Measurements from ENCODE around the gene VIPR2.
"Not testable (repeated sequence)": the region's sequence is repeated elsewhere in the genome, so short reads cannot be mapped to it uniquely, and the experiment has no call there.

Gene VIPR2

DNA sequence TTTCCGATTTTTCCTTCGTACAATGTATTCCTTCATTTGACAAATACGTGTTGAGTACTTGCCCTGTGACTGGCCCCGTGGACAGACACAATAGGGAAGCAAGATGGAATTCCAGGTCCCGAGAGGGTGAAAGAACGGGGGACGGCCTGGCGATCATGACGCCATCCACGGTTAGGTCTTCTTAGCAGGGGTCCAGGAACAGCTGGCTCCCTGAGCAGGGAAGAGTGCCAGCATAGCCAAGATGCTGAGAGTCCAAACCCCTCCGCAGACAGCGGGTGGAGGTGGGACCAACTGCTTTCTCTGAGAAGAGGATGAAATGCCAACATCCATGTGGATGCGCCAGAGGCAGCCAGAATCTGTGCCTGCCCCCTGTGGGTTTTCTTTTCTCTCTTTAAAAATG is 144.6 kb downstream of the VIPR2 start:
- DNase-seq, result no peak

DNA sequence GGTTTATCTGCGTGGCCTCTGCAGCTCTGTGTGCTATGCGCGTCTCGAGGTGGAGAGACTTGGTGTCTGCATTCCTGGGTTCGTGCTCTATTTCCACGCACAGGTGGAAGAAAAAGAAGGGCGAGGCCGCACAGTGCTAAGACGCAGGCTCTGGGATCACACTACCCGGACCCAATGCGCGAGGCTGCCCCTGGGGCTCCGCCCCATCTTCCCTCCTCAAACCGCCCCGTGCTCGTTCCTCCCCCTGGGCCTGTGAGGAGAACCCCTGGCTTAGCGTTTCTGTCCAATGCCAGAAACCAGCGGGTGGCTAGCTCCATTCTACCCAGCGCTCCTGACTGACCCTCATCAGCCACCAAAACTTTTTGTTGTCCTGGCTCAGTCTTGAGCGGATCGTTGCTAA is 145.2 kb downstream of the VIPR2 start:
- DNase-seq, result no peak

DNA sequence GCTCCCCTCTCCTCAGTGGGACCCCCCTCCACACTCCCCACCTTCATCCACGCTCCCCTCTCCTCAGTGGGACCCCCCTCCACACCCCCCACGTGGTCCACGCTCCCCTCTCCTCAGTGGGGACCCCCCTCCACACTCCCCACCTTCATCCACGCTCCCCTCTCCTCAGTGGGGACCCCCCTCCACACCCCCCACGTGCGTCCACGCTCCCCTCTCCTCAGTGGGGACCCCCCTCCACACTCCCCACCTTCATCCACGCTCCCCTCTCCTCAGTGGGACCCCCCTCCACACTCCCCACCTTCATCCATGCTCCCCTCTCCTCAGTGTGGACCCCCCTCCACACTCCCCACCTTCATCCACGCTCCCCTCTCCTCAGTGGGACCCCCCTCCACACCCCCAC is 146.4 kb downstream of the VIPR2 start:
- DNase-seq, result not testable (repeated sequence)

DNA sequence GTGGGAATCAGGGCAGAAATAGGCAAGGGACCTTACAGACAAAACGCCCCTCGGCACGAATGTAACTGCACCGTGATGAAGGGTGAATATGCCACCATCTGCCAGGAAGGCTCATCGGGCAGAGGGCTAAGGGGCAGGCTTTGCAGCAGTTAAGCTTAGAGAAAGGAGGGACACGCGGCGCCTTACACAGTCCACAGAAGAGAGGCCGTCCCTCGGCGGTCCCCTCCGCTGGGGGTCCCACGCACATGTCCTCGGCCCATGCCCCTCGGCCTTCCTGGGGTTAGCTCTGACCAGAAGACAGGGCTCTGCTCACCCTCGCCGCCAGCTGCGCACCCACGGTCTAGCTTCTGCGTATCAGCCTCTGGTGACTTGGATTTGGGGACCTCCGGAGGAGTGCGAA is 147.2 kb downstream of the VIPR2 start:
- DNase-seq, result no peak

DNA sequence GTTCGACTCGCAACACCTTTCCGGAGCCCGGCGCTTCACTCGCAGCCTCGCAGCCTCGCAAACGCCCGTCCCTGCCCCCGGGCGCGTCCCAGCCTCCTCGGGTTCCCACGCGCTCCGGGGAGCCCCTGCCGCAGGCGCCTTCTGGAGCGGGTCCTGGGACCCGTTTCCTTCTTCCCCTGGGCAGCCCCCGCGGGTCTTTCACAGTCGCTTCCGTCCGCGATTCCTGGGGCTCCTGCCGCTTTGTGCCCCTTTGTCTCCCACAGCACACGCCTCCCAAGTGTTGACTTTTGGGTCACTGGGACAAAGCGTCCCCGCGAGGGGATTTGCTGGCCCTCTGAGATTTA is 147.6 kb downstream of the VIPR2 start:
- no peak for DNase-seq

DNA sequence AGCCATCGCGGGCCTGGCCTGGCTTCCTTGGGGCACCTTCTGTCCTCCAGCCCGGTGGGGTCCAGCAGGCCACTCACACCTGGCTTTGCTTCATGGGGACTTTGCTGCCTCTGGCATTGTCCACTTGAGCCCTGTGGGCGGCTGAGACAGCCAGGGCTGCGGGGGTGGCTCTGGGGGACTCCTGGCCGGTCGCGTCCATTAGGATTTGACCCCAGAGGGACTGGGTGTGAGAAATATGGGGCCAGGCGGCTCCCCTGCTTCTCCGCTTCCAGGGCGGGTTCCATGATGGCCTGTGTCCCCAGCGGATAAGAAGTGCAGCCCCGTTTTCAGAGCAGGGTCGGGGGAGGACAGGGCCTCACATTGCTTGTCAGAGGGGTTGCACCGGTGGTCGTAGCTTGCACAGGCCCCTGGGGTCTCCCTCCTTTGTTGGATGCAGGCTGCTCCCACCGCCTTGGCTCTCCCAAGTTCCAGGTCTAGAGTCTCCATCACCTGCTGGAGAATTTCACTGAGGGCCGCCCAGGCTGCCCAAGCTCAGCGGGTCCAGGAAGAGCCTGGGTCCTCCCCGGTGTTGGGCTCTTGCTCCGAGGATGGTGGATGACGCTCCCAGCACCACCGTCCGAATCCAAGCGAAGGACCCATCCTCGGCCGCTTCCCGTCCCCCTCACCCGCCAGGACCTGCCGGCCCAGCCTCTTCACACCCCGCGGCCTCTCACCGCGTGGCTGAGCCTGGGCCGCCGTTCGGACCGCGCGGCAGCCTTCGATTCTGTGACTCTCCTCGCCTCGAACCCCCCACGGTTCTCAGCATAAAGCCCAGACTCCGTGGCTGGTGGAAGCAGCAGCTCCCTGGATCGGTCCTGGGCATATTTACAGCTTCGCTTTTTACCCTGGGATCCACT is 148.2 kb downstream of the VIPR2 start:
- DNase-seq, result no peak

DNA sequence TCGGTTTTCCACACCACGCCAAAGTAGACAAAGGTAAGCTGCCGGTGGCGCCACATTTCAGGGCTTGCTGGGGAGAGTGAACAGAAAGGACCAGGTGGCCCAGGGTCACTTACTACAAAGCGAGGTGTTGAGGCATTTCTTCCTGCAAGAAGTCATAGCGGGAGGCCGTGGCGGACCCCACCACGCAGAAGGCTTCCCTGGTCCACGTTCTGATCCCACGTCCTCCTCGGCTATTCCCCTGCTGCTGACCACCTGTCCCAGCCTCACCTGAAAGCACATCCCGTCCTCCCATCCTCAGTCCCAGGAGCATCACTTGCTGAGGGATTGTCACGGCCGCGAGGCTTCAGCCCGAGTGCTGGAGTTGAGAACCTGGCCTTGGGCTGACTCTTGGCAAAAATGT is 149.2 kb downstream of the VIPR2 start:
- no peak for DNase-seq

DNA sequence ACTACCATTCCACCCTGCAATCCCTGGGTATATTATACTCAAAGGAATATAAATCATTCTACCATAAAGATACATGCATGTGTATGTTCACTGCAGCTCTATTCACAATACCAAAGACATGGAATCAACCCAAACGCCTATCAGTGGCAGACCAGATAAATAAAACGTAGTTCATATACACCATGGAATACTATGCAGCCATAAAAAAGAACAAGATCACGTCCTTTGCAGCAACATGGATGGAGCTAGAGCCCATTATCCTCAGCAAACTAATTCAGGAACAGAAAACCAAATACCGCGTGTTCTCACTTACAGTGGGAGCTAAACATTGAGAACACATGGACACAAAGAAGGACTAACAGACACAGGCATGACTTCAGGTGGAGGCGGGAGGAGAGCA is 150.0 kb downstream of the VIPR2 start:
- DNase-seq, result no peak

DNA sequence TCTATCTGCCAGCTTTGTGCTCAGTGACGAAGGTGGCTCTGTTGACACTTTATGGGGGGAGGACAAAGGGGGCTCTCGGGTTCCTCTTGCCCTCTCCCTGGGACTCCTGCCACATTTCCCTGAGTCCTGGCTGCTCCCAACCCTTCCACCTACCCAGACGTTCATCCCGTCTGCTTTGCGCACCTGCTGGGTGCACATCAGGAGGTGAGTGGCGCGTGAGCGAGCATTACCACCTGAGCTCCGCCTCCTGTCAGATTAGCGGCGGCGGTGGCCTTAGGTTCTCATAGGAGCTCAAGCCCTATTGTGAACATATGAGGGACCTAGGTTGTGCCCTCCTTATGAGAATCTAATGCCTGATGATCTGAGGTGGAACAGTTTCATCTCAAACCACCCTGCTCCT is 151.1 kb downstream of the VIPR2 start:
- DNase-seq, result no peak

DNA sequence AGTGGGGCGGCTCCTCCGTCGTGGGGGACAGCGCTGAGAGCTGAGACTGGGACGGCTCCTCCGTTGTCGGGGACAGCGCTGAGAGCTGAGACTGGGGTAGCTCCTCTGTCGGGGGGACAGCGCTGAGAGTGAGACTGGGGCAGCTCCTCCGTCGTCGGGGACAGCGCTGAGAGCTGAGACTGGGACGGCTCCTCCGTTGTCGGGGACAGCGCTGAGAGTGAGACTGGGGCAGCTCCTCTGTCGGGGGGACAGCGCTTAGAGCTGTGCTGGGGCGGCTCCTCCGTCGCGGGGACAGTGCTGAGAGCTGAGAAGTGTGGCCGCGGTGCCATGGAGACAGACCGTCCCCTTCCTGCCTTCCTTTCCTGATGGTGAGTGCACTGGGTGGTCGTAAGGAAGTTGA is 151.9 kb downstream of the VIPR2 start:
- DNase-seq, result no peak

DNA sequence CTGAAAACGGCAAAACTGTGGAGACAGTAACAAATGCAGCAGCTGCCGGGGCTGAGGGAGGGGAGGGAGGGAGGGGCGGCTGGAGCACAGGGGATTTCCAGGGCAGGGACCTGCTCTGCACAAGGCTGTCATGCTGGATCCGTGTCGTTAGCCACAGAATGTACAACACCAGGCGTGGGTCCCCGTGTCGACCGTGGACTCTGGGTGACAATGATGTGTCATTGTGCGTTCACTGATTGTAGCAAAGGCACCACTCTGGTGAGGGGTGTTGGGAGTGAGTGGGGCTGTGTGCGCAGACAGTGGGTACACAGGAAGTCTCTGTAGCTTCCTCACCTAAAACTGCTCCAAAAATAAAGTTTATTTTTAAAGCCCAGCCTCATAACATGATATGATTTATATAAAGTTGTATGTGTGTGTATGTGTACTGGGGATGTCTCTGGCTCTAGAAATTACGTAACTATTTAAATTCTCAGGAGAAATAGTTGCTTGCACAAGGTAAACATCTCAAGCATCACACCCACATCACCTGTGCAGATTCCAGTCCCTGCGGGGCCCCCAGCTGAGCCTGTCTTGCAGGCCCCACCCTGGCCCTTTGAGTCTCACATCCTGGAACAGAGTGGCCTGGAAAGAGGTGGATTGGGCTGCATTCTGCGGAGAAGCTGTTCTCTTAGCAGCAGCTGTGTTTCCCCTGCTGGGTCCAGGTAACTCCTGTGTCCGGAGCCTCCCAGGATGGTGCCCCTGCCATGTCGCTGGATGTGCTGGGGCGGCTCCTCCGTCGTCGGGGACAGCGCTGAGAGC is 152.6 kb downstream of the VIPR2 start:
- no peak for DNase-seq

DNA sequence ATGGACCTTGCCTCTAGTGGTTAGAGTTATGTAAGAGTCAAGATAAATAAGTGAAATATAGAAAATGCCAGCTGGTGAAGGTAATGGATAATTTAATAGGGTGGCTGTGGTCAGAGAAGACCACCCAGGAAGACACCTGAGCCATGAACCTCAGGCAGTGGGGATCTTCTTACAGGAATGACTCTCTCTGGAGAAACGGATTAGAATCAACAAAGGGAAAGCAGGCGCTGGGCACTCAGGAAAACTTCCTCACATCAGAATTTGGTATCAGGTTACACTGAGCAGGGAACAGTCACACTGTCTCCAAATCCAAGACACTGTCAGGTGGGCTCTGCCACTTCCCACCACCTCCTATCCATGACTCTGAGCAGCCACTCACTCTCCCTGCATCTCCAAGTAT is 155.7 kb downstream of the VIPR2 start:
- DNase-seq, result no peak

DNA sequence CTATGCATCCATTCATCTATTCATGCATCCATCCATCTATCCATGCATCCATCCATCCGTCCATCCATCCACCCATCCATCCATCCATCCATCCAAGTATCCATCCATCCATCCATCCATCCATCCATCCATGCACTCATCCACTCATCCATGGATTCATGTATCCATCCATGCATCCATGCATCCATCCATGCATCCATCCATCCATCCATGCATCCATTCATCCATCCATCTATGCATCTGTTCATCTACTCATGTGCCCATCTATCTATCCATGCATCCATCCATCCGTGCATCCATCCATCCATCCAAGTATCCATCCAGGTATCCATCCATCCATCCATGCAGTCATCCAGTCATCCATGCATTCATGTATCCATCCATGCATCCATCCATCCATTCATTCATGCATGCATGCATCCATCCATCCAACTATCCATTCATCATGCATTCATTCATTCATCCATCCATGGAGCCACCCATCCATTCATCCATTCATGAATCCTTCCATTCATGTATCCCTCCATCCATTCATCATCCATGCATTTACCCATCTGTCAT is 156.3 kb downstream of the VIPR2 start:
- DNase-seq, result no peak

DNA sequence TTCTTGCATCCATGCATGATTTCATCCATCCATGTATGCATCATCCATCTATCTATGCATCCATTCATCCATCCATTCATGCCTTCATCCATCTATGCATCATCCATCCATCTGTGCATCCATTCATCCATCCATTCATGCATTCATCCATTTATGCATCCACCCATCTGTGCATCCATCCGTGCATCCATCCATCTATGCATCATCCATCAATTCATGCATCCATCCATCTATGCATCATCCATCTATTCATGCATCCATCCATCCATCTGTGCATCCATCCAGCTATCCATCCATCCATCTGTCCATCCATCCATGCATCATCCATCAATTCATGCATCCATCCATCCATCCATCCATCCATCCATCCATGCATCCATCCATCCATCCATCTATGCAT is 157.0 kb downstream of the VIPR2 start:
- no peak for DNase-seq

DNA sequence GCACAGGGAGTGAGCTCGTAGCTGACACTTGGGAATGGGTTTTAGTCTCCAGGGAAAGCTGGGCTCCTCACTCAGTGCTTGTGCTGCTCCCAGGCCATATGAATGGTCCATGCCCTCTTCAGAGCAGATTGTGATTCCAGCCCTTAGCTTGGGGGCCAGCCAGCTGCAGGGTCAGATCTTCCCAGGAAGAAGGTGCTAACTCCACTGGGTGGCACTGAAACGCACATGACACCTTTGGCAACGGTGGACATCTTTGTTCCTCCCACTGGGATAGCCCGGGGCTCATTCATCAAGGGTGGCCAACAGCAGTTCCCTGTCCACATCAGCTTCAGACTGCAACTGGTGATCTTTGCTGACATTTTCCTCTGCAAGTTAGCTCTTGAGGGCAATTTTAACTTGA is 159.1 kb downstream of the VIPR2 start:
- no peak for DNase-seq

DNA sequence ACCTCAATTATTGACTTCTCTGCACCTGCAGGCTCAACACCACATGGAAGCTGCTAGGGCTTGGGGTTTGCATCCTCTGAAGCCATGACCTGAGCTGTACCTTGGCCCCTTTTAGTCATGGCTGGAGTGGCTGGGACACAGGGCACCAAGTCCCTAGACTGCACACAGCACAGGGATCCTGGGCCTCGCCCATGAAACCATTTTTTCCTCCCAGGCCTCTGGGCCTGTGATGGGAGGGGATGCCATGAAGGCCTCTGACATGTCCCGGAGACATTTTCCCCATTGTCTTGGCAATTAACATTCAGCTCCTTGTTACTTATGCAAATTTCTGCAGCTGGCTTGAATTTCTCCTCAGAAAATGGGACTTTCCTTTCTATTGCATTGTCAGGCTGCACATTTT is 160.7 kb downstream of the VIPR2 start:
- DNase-seq, result not testable (repeated sequence)

DNA sequence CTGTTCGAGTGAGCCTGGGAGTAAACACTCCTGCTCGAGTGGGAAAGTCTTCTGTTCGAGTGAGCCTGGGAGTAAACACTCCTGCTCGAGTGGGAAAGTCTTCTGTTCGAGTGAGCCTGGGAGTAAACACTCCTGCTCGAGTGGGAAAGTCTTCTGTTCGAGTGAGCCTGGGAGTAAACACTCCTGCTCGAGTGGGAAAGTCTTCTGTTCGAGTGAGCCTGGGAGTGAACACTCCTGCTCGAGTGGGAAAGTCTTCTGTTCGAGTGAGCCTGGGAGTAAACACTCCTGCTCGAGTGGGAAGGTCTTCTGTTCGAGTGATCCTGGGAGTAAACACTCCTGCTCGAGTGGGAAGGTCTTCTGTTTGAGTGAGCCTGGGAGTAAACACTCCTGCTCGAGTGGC is 162.6 kb downstream of the VIPR2 start:
- not testable (repeated sequence) for DNase-seq

DNA sequence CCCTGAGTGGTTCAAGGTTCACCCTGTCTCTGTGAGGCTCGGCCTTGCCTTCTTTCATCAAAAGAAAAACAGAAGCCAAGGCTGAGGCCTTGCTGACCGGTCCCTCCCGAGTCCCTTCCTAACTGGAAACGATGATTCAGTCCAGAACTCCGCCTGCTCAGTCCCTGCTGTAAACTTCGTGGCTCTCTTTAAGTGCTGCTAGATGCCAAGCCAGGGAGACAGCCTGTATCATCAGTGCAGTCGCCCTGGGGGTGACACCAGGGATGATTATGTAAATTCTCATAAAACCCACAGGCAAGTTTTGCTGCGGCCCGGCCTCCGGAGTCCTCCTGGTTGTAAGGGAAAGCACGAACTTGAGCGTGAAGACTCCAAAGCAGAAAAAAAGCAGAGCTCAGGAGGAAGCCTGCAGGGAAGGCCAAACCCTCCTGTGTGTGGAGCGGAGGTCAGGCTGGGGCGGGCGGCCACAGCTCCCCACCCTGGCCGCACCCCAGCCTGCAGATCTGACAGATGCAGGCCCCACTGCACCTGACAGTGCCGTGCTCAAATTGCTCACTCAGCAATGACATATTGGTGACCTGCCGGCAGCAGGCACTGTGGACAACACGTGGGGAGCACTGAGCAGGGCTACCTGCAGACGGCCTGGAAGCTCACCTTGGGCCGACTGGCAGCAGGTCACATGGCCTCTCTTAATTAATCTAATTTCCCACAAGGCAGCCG is 164.9 kb downstream of the VIPR2 start:
- DNase-seq, result no peak

DNA sequence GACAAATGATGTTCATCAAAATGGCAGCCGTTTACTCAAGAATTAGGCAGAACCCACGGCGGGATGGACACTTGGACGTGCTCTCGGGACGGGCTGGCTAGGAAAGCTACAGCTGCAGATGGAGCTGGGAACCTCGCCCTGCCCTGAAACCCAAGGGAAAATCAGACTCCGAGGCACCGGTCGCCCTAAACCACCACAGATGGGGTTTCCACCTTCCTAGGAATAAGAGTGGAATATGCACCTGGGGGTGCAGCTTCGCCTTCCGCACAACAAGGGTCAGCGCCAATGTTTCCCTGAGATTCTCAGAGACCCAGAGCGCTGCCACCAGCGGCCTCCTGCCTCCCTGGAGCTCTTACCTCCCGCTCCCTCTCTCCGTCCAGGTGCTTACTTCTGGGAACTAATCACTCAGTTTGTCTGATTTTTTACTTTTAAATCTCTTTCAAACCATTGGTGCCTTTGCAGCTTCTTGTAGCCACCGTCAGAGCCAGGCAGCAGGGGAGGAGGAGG is 165.6 kb downstream of the VIPR2 start:
- DNase-seq, result no peak

Data from GOT3 (cell line).